ENCODE data around the gene KEAP1. TPM values are rescaled to one million over a fixed set of nuclear protein-coding genes. Genes with fewer than 3 reads are reported as not detected.

The KEAP1 gene
- total and polyA plus RNA-seq, 9 of the 15 experiments (the other 6 are each of a cell fraction or from before 2014, with no cell fraction given) = 2.1 to 95.6 (median 64.3) TPM

DNA sequence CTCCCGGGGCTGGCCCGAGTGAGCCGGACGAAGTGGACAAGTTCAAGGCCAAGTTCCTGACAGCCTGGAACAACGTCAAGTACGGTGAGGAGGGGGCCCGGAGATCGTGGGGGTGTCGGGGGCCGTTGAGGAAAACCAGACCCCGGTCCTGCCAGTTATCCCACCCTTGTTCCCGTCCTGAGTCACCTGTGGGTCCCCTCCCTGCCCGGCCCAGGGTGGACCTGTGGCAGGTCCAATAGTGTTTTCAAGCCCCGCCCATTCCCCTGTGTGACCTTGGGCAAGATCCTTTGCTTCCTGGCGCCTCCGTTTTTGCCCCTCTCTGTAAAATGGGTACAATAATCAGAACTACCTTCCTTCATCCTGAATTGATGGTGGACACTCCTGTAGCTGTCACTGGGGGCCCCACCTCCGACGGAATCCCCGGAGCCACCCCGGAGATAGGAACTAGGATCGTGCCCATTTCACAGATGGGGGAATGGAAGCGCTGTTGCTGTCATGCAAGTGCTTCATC is 41.1 kb upstream of the KEAP1 start (continued):
- TF ChIP-seq GABPB1 (CRISPR knock-in tag; IDR thresholded peaks at IDR 0.05) (no peak), NBN (IDR thresholded peaks at IDR 0.05; ENCODE audit: low read depth) (no peak), KLF16 (IDR thresholded peaks at IDR 0.05) (no peak), SP1 (CRISPR knock-in tag; IDR thresholded peaks at IDR 0.05) (peak; percentile 60; the same call in 1 of the 2 replicates), RBFOX2 (IDR thresholded peaks at IDR 0.05; ENCODE audit: low read depth, low read length) (peak; percentile 51), FUS (optimal IDR thresholded peaks at IDR 0.05; ENCODE audit: low read depth, low read length) (no peak), DACH1 (IDR thresholded peaks at IDR 0.05; ENCODE audit: partially characterized antibody) (no peak), SUPT5H (IDR thresholded peaks at IDR 0.05) (no peak), ESRRA (IDR thresholded peaks at IDR 0.05; ENCODE audit: borderline replicate concordance, low read depth) (peak; percentile 100), CEBPG (CRISPR knock-in tag; IDR thresholded peaks at IDR 0.05) (no peak), CEBPG (tag; conservative IDR thresholded peaks at IDR 0.05 in 1 of 2, IDR thresholded peaks at IDR 0.05 in 1 of 2) (no peak), SMAD2 (IDR thresholded peaks at IDR 0.05; ENCODE audit: low read depth, low read length) (no peak), HDAC2 (IDR thresholded peaks at IDR 0.05) (peak; percentile 86; the same call in 1 of the 2 replicates), PTBP1 (IDR thresholded peaks at IDR 0.05; ENCODE audit: low read depth, low read length) (peak; percentile 91; the same call in 1 of the 2 replicates), TEAD1 (CRISPR knock-in tag; IDR thresholded peaks at IDR 0.05) (no peak), PHF21A (IDR thresholded peaks at IDR 0.05; ENCODE audit: borderline replicate concordance, low read depth) (no peak), TGIF2 (CRISPR knock-in tag; IDR thresholded peaks at IDR 0.05) (peak; percentile 21; the same call in 1 of the 2 replicates), CC2D1A (IDR thresholded peaks at IDR 0.05) (no peak)
- TF ChIP-seq, protein P1, sequence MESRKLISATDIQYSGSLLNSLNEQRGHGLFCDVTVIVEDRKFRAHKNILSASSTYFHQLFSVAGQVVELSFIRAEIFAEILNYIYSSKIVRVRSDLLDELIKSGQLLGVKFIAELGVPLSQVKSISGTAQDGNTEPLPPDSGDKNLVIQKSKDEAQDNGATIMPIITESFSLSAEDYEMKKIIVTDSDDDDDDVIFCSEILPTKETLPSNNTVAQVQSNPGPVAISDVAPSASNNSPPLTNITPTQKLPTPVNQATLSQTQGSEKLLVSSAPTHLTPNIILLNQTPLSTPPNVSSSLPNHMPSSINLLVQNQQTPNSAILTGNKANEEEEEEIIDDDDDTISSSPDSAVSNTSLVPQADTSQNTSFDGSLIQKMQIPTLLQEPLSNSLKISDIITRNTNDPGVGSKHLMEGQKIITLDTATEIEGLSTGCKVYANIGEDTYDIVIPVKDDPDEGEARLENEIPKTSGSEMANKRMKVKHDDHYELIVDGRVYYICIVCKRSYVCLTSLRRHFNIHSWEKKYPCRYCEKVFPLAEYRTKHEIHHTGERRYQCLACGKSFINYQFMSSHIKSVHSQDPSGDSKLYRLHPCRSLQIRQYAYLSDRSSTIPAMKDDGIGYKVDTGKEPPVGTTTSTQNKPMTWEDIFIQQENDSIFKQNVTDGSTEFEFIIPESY (CRISPR knock-in tag; IDR thresholded peaks at IDR 0.05) = no peak
- TF ChIP-seq, protein P2, sequence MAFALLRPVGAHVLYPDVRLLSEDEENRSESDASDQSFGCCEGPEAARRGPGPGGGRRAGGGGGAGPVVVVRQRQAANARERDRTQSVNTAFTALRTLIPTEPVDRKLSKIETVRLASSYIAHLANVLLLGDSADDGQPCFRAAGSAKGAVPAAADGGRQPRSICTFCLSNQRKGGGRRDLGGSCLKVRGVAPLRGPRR (CRISPR knock-in tag; IDR thresholded peaks at IDR 0.05) = no peak
- TF ChIP-seq, protein P3, sequence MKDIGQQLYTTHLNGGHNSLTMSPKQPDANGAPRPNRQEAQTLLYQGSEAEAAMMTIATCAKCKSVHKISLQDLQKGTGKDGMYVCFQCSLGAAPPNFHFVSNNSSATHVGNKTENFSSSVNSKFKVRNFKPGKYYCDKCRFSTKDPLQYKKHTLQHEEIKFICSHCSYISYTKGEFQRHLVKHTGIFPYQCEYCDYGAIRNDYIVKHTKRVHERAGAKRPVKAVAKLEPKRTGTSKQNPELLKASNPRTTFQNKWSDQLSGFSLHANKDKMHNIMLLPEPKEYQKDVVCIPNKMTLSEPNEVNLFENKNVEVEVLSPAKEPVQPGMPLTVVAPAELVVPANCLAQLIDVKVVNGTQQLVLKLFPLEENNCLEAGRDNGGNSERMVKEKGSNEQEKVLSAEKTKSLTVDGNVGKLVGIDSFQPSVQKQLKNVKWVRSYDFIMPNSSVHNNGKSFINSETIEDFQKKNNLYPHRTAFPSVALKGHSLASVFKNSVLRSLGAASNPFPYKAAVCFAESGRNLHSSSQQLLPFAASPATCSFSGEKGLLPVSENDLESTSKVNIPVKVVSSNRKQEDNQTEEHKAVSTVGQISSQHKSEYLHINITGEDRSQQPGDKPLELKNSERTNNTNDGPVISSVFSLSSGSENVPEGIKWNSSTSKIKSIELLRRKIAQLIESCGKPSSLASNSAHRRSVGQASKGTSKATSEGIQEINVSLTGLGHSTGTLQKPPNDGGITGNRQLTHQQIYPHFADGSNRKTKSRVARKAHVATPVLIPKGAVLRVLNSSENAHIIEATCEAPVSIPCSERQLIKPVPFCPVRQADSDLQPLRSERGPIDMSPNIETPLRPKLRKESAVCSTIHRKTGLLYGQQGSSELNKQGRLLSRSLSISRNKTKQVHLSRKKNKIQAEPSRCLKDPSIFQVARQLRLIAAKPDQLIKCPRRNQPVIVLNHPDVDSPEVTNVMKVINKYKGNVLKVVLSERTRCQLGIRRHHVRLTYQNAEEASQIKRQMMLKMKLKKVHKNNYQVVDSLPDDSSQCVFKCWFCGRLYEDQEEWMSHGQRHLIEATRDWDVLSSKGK (CRISPR knock-in tag; IDR thresholded peaks at IDR 0.05) = no peak
- TF ChIP-seq, protein P4, sequence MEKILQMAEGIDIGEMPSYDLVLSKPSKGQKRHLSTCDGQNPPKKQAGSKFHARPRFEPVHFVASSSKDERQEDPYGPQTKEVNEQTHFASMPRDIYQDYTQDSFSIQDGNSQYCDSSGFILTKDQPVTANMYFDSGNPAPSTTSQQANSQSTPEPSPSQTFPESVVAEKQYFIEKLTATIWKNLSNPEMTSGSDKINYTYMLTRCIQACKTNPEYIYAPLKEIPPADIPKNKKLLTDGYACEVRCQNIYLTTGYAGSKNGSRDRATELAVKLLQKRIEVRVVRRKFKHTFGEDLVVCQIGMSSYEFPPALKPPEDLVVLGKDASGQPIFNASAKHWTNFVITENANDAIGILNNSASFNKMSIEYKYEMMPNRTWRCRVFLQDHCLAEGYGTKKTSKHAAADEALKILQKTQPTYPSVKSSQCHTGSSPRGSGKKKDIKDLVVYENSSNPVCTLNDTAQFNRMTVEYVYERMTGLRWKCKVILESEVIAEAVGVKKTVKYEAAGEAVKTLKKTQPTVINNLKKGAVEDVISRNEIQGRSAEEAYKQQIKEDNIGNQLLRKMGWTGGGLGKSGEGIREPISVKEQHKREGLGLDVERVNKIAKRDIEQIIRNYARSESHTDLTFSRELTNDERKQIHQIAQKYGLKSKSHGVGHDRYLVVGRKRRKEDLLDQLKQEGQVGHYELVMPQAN (IDR thresholded peaks at IDR 0.05; ENCODE audit: borderline replicate concordance) = peak; percentile 50; the same call in 1 of the 2 replicates

Measured in K562 (cell line).